ENCODE results near the gene CAMSAP2.

Gene CAMSAP2

GRCh38 chr1:200738327-200738948 is at the start of gene CAMSAP2:
TSS of gene CAMSAP2 (plus strand) at chr1:200738893. CDS start at chr1:200739828, 935 bp downstream.
- DNase-seq (ENCODE audit: low read depth, low spot score): peak; percentile 47

- DNase-seq (ENCODE audit: low read depth, low spot score): no peak
These were observed 46.4 kb upstream of the CAMSAP2 start for GRCh38 chr1:200692316-200692715.

GRCh38 chr1:200693327-200693726 is 45.4 kb upstream of the CAMSAP2 start:
- no peak for DNase-seq (ENCODE audit: low read depth, low spot score)

- no peak for DNase-seq (ENCODE audit: low read depth, low spot score)
These were observed 44.0 kb upstream of the CAMSAP2 start for GRCh38 chr1:200694738-200695137.

- DNase-seq (ENCODE audit: low read depth, low spot score): peak; percentile 66
These were observed 38.8 kb upstream of the CAMSAP2 start for GRCh38 chr1:200699871-200700270.

- no peak for DNase-seq (ENCODE audit: low read depth, low spot score)
These were observed 33.6 kb upstream of the CAMSAP2 start for GRCh38 chr1:200704986-200705500.

GRCh38 chr1:200706111-200706814 is 32.4 kb upstream of the CAMSAP2 start:
- DNase-seq (ENCODE audit: low read depth, low spot score): no peak

GRCh38 chr1:200707116-200707515 is 31.6 kb upstream of the CAMSAP2 start:
- DNase-seq (ENCODE audit: low read depth, low spot score): no peak

- DNase-seq (ENCODE audit: low read depth, low spot score): no peak
These were observed 30.5 kb upstream of the CAMSAP2 start for GRCh38 chr1:200708161-200708560.

GRCh38 chr1:200708769-200709168 is 29.9 kb upstream of the CAMSAP2 start:
- DNase-seq (ENCODE audit: low read depth, low spot score): no peak

- DNase-seq (ENCODE audit: low read depth, low spot score): no peak
These were observed 28.5 kb upstream of the CAMSAP2 start for GRCh38 chr1:200710166-200710565.

GRCh38 chr1:200714504-200715187 is 24.0 kb upstream of the CAMSAP2 start:
- DNase-seq (ENCODE audit: low read depth, low spot score): no peak

GRCh38 chr1:200720199-200720598 is 18.5 kb upstream of the CAMSAP2 start:
- no peak for DNase-seq (ENCODE audit: low read depth, low spot score)

- no peak for DNase-seq (ENCODE audit: low read depth, low spot score)
These were observed 14.6 kb upstream of the CAMSAP2 start for GRCh38 chr1:200724064-200724463.

- no peak for DNase-seq (ENCODE audit: low read depth, low spot score)
These were observed 11.4 kb upstream of the CAMSAP2 start for GRCh38 chr1:200727257-200727656.

- DNase-seq (ENCODE audit: low read depth, low spot score): no peak
These were observed 8.8 kb upstream of the CAMSAP2 start for GRCh38 chr1:200729863-200730262.

GRCh38 chr1:200731654-200732332 is 6.9 kb upstream of the CAMSAP2 start:
- no peak for DNase-seq (ENCODE audit: low read depth, low spot score)

GRCh38 chr1:200732438-200732837 is 6.3 kb upstream of the CAMSAP2 start:
- DNase-seq (ENCODE audit: low read depth, low spot score): no peak

GRCh38 chr1:200733907-200734306 is 4.8 kb upstream of the CAMSAP2 start:
- DNase-seq (ENCODE audit: low read depth, low spot score): no peak

- no peak for DNase-seq (ENCODE audit: low read depth, low spot score)
These were observed 924 bp upstream of the CAMSAP2 start for GRCh38 chr1:200737647-200738291.

GRCh38 chr1:200738949-200739651 is 407 bp downstream of the CAMSAP2 start:
- peak; percentile 50 for DNase-seq (ENCODE audit: low read depth, low spot score)

All from brain pericyte (primary cell).